Measurements from ENCODE around the gene AOAH. TPM values are rescaled to one million over a fixed set of nuclear protein-coding genes. Genes with fewer than 3 reads are reported as not detected.
"Not testable (repeated sequence)": the region's sequence is repeated elsewhere in the genome, so short reads cannot be mapped to it uniquely, and the experiment has no call there.

Gene AOAH
- total RNA-seq, 2 experiments from 2014 or later = 19.4 to 26.8 TPM

DNA sequence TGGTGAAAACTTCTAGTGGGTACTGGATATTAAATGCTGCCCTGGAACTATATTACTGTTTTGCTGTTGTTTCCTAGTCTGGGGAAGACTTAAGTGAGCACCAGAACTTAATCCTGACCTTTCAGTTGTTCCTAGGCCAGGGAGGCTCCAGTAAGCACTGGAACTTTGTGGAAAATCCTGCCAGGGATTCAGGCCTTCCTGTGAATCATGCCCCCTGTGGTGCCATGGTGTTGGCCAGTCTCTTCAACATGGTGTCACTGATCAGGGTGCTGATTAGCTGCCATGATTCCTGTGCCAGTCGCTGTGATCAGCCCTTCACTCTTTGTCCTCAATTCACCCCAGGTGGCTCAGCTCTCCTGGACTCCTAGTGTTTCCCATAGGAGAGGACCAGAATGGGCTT is 8.5 kb upstream of the AOAH start:
- Mint-ChIP-seq H3K27me3 (no peaks in the 10 kb centered on the region), H3K27ac (no peak overlapping the region), H3K36me3 (peaks cover 45% of the 10 kb centered on the region), H3K4me3 (no peak overlapping the region), H3K9me3 (peaks cover 19% of the 10 kb centered on the region), H3K4me1 (peaks cover 33% of the 10 kb centered on the region)
- POLR2A ChIA-PET = interaction anchor here (0.6 kb wide), 1 partner anchor 53 kb away, joined by 3 read pairs; no protein-coding TSS in a partner anchor
- ATAC-seq (ENCODE audit: low read depth) (no peak), DNase-seq (no peak)

DNA sequence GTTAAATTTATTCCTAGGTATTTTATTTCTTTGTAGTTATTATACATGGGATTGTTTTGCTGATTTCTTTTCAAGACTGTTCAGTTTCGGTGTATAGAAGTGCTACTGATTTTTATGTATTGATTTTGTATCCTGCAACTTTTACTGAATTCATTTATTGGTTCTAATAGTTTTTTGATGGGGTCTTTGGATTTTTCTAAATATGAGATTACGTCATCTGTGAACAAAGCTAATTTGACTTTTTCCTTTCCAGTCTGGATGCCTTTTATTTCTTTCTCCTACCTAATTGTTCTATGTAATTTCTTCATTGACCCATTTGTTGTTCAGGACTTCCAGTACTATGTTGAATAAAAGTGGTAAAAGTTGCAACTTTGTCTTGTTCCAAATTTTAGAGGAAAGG is 5.8 kb upstream of the AOAH start:
- POLR2A ChIA-PET = no interaction called here

GRCh38 chr7:36728143-36728542 is 3.8 kb upstream of the AOAH start:
- Mint-ChIP-seq H3K4me3 (no peak overlapping the region), H3K27me3 (no peaks in the 10 kb centered on the region), H3K27ac (no peak overlapping the region), H3K36me3 (peaks cover 33% of the 10 kb centered on the region), H3K9me3 (peaks cover 14% of the 10 kb centered on the region), H3K4me1 (peaks cover 49% of the 10 kb centered on the region)
- ATAC-seq (ENCODE audit: low read depth) = no peak
- no peak for DNase-seq
- POLR2A ChIA-PET = no interaction called here

More for the DNA sequence above, 5.8 kb upstream of the AOAH start:
- DNase-seq (no peak), ATAC-seq (ENCODE audit: low read depth) (no peak)
- Mint-ChIP-seq H3K27ac (no peak overlapping the region), H3K9me3 (peaks cover 19% of the 10 kb centered on the region), H3K4me1 (peaks cover 38% of the 10 kb centered on the region), H3K27me3 (no peaks in the 10 kb centered on the region), H3K36me3 (peaks cover 42% of the 10 kb centered on the region), H3K4me3 (no peak overlapping the region)

- peak overlapping the region; percentile 47 for H3K4me3 Mint-ChIP-seq
- H3K27ac Mint-ChIP-seq = peak overlapping the region; percentile 75
Observed at GRCh38 chr7:36726806-36727503, 2.7 kb upstream of the AOAH start.

DNA sequence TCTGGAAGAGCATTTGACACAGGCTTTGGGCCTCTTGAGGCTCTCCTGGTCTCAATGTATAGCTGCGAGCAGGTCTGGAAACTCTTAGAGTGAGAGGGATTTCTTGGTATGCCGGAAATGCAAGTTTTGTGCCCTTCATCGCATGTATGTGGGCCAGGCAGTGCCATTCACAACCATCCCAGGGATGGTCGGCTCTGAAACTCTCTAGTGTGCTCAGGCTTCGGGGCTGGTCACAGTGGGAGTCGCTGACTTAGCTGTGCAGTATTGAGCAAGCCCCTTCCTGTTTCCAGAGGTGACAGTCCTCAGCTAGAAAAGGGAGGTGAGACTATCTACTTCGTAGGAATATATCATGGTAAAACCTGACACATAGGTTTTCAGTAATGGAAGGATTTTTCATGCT is 2.0 kb upstream of the AOAH start:
- DNase-seq = no peak
- ATAC-seq (ENCODE audit: low read depth) = no peak
- POLR2A ChIA-PET = interaction anchor here (0.6 to 1.3 kb wide), 4 partner anchors 15 to 64 kb away, joined by 3 to 9 read pairs (median 4); no protein-coding TSS in a partner anchor
- peaks cover 3% of the 10 kb centered on the region for H3K9me3 Mint-ChIP-seq
- peak overlapping the region; percentile 47 for H3K4me3 Mint-ChIP-seq
- H3K4me1 Mint-ChIP-seq = peaks cover 57% of the 10 kb centered on the region
- H3K36me3 Mint-ChIP-seq = peaks cover 25% of the 10 kb centered on the region
- H3K27ac Mint-ChIP-seq = peak overlapping the region; percentile 75
- no peaks in the 10 kb centered on the region for H3K27me3 Mint-ChIP-seq

More at GRCh38 chr7:36726806-36727503, 2.7 kb upstream of the AOAH start:
- H3K9me3 Mint-ChIP-seq = peaks cover 8% of the 10 kb centered on the region
- no peaks in the 10 kb centered on the region for H3K27me3 Mint-ChIP-seq
- ATAC-seq (ENCODE audit: low read depth) (no peak), DNase-seq (no peak)
- POLR2A ChIA-PET = interaction anchor here (0.6 to 1.3 kb wide), 5 partner anchors 8 to 63 kb away, joined by 3 to 9 read pairs (median 4); no protein-coding TSS in a partner anchor
- H3K36me3 Mint-ChIP-seq = peaks cover 29% of the 10 kb centered on the region
- peaks cover 53% of the 10 kb centered on the region for H3K4me1 Mint-ChIP-seq

GRCh38 chr7:36724996-36725395 is 702 bp upstream of the AOAH start:
- peaks cover 14% of the 10 kb centered on the region for H3K36me3 Mint-ChIP-seq
- DNase-seq (no peak), ATAC-seq (ENCODE audit: low read depth) (no peak)
- no peaks in the 10 kb centered on the region for H3K9me3 Mint-ChIP-seq
- H3K27me3 Mint-ChIP-seq = no peaks in the 10 kb centered on the region
- peak overlapping the region; percentile 89 for H3K4me3 Mint-ChIP-seq
- POLR2A ChIA-PET = interaction anchor here (0.6 to 2.1 kb wide), 3 partner anchors 52 to 251 kb away, joined by 3 to 16 read pairs (median 3); no protein-coding TSS in a partner anchor
- H3K27ac Mint-ChIP-seq = peak overlapping the region; percentile 95
- H3K4me1 Mint-ChIP-seq = peaks cover 68% of the 10 kb centered on the region

GRCh38 chr7:36723291-36723690 is 1.0 kb downstream of the AOAH start:
- peak overlapping the region; percentile 89 for H3K4me3 Mint-ChIP-seq
- DNase-seq (no peak), ATAC-seq (ENCODE audit: low read depth) (no peak)
- POLR2A ChIA-PET = interaction anchor here (0.9 to 2.1 kb wide), 4 partner anchors 37 to 66 kb away, joined by 3 to 16 read pairs (median 4); no protein-coding TSS in a partner anchor
- peak overlapping the region; percentile 95 for H3K27ac Mint-ChIP-seq
- H3K36me3 Mint-ChIP-seq = peaks cover 8% of the 10 kb centered on the region
- no peaks in the 10 kb centered on the region for H3K9me3 Mint-ChIP-seq
- H3K4me1 Mint-ChIP-seq = peaks cover 72% of the 10 kb centered on the region
- H3K27me3 Mint-ChIP-seq = no peaks in the 10 kb centered on the region

- POLR2A ChIA-PET = interaction anchor here (0.6 to 1.4 kb wide), 3 partner anchors 28 to 231 kb away, joined by 4 to 7 read pairs (median 5); no protein-coding TSS in a partner anchor
- ATAC-seq (ENCODE audit: low read depth) (no peak), DNase-seq (no peak)
- H3K27ac Mint-ChIP-seq = peak overlapping the region; percentile 2
- peaks cover 7% of the 10 kb centered on the region for H3K9me3 Mint-ChIP-seq
- H3K4me3 Mint-ChIP-seq = no peak overlapping the region
- no peaks in the 10 kb centered on the region for H3K27me3 Mint-ChIP-seq
- peaks cover 22% of the 10 kb centered on the region for H3K36me3 Mint-ChIP-seq
- H3K4me1 Mint-ChIP-seq = peaks cover 39% of the 10 kb centered on the region
Observed at GRCh38 chr7:36719083-36719632, 5.1 kb downstream of the AOAH start.

DNA sequence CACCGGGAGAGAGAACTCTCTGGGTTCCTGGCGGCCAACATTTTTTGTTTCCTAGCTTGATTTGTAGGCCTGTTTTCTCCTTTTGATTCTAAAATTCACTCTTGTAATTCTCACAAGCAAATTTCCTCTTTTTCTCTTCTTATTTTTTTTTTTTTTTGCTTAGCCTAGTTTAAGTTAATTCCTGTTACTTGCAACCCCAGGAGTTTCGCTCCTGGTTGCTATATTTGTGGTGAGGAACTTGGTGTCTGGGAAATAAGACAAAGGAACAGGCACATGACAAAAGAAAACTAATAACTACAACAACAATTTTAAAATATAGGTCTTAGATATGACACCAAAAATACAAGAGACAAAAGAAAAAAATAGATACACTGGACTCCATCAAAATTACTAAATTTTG is 6.7 kb downstream of the AOAH start:
- POLR2A ChIA-PET = no interaction called here
- peaks cover 33% of the 10 kb centered on the region for H3K36me3 Mint-ChIP-seq
- peaks cover 11% of the 10 kb centered on the region for H3K9me3 Mint-ChIP-seq
- H3K4me3 Mint-ChIP-seq = no peak overlapping the region
- no peak overlapping the region for H3K27ac Mint-ChIP-seq
- H3K4me1 Mint-ChIP-seq = peaks cover 29% of the 10 kb centered on the region
- H3K27me3 Mint-ChIP-seq = no peaks in the 10 kb centered on the region
- no peak for DNase-seq
- ATAC-seq (ENCODE audit: low read depth) = no peak

DNA sequence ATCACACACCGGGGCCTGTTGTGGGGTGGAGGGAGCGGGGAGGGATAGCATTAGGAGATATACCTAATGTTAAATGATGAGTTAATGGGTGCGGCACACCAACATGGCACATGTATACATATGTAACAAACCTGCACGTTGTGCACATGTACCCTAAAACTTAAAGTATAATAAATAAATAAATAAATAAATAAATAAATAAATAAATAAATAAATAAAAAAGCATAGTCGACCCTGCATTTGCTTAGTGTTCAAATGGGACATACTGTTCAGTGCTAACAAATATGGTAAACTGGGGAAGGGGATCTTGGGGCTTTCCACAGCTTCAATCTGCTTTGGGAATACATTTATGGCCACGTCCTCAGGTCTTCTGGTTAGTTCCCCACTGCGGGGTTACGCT is 7.5 kb downstream of the AOAH start:
- H3K27ac Mint-ChIP-seq; POLR2A ChIA-PET; DNase-seq; H3K4me3 Mint-ChIP-seq; H3K27me3 Mint-ChIP-seq; ATAC-seq (ENCODE audit: low read depth): not testable (repeated sequence)
- Mint-ChIP-seq H3K36me3 (peaks cover 32% of the 10 kb centered on the region), H3K4me1 (peaks cover 24% of the 10 kb centered on the region), H3K9me3 (peaks cover 11% of the 10 kb centered on the region)

GRCh38 chr7:36712015-36712414 is 12.3 kb downstream of the AOAH start:
- Mint-ChIP-seq H3K4me1 (peaks cover 16% of the 10 kb centered on the region), H3K36me3 (peaks cover 45% of the 10 kb centered on the region), H3K27ac (no peak overlapping the region), H3K27me3 (no peaks in the 10 kb centered on the region), H3K9me3 (peaks cover 15% of the 10 kb centered on the region), H3K4me3 (peak overlapping the region; percentile 11)
- DNase-seq = no peak
- POLR2A ChIA-PET = no interaction called here
- ATAC-seq (ENCODE audit: low read depth) = no peak

DNA sequence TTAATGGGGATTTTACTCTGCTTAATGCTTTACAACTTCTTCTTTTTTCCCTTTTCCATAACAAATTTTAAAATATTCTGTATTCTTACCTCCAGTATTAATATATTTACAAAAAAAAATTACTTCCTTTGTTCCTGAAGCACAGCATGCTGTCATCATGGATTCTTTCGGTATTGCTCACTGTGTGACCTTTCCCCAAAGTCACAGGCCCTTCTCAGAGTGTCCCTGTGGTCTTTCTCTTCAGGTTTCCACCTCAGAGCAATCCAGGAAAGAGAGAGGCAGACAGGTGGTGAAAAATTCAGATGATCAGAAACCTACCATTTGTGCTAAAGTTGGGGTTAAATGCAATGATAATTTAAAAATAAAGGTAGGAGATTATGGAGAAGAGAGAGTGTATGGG is 13.0 kb downstream of the AOAH start:
- ATAC-seq (ENCODE audit: low read depth) (no peak), DNase-seq (no peak)
- no peak overlapping the region for H3K4me3 Mint-ChIP-seq
- POLR2A ChIA-PET = interaction anchor here (0.6 kb wide), 1 partner anchor 25 kb away, joined by 3 read pairs; no protein-coding TSS in a partner anchor
- H3K9me3 Mint-ChIP-seq = peaks cover 13% of the 10 kb centered on the region
- no peak overlapping the region for H3K27ac Mint-ChIP-seq
- peaks cover 18% of the 10 kb centered on the region for H3K4me1 Mint-ChIP-seq
- peaks cover 46% of the 10 kb centered on the region for H3K36me3 Mint-ChIP-seq
- H3K27me3 Mint-ChIP-seq = no peaks in the 10 kb centered on the region

DNA sequence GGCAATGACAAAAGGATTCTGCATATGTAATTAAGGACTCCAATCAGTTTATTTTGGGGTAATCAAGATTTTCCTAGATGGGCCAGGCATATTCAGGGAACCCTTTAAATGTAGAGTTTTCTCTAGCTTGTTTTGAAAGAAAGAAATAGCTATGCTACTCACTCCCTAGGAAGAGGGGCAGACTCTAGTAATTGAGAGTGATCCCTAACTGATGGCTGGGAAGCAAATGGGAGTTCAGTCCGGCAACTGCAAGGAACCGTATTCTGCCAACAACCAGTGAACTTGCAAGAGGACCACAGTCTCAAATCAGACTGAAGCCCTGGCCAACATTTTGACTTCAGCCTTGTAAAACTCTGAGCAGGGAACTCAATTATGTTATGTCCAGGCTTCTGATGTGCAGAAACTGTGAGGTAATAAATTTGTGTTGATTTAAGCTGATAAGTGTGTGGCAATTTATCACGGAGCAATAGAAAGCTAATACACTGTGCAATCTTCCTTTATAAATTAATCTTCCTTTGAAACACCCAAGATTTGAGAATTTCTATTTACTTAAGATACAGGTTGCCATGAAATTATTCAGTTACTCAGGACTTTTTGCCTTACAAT is 14.0 kb downstream of the AOAH start:
- no peak for DNase-seq
- peaks cover 55% of the 10 kb centered on the region for H3K36me3 Mint-ChIP-seq
- H3K27me3 Mint-ChIP-seq = no peaks in the 10 kb centered on the region
- H3K27ac Mint-ChIP-seq = no peak overlapping the region
- no peak for ATAC-seq (ENCODE audit: low read depth)
- H3K4me1 Mint-ChIP-seq = peaks cover 18% of the 10 kb centered on the region
- POLR2A ChIA-PET = no interaction called here
- no peak overlapping the region for H3K4me3 Mint-ChIP-seq
- H3K9me3 Mint-ChIP-seq = peaks cover 16% of the 10 kb centered on the region

Measured in activated naive CD8-positive, alpha-beta T cell treated with anti-CD3 and anti-CD28 coated beads, Interleukin-2, amount 10 ng/mL, durations not matched to agents 7 days and 5 days (primary cell).